GM23338 (cell line): ENCODE data around the gene ATP9B. TPM values are rescaled to one million over a fixed set of nuclear protein-coding genes. Genes with fewer than 3 reads are reported as not detected.

Experiments
- ATAC-seq: fragments of 200-7000 bp; cut with Tn5 transposase; 3 replicates; pipeline ENCODE4 v1.9.1; 2020
- DNase-seq: peaks from one replicate; pipeline ENCODE4 v3.0.0-alpha.2; 2015; ENCODE audit warnings: low spot score
- H2AFZ ChIP-seq: fragments of 200-600 bp; sonication (generic); 2 replicates; pipeline ENCODE4 v1.8.0; 2016; ENCODE audit warnings: antibody characterized with exemption, mild to moderate bottlenecking, moderate library complexity
- H3F3A ChIP-seq: fragments of 200-600 bp; sonication (generic); replicated peaks from 2 replicates; pipeline ENCODE4 v1.8.0; 2017; ENCODE audit warnings: antibody characterized with exemption, mixed run types, low read depth
- H3K27ac ChIP-seq: fragments of 200-600 bp; sonication (generic); 2 replicates; pipeline ENCODE4 v1.6.1; 2016; ENCODE audit warnings: low read depth
- H3K27me3 ChIP-seq: fragments of 200-600 bp; sonication (generic); 2 replicates; pipeline ENCODE4 v1.8.0; 2016; ENCODE audit warnings: mild to moderate bottlenecking, mixed run types, moderate library complexity; ENCODE audit not compliant: insufficient read depth
- H3K36me3 ChIP-seq: fragments of 200-600 bp; sonication (generic); 2 replicates; pipeline ENCODE4 v1.8.0; 2016; ENCODE audit warnings: mild to moderate bottlenecking; ENCODE audit not compliant: insufficient read depth
- H3K4me1 ChIP-seq: fragments of 200-600 bp; sonication (generic); 2 replicates; pipeline ENCODE4 v1.8.0; 2016; ENCODE audit warnings: mild to moderate bottlenecking, moderate library complexity; ENCODE audit not compliant: insufficient read depth
- H3K4me2 ChIP-seq: fragments of 200-600 bp; sonication (generic); 2 replicates; pipeline ENCODE4 v1.7.1; 2017; ENCODE audit warnings: mixed run types
- H3K4me3 ChIP-seq: fragments of 200-600 bp; sonication (generic); 2 replicates; pipeline ENCODE4 v1.6.1; 2016; ENCODE audit warnings: mixed run types
- H3K79me2 ChIP-seq: fragments of 200-600 bp; sonication (generic); replicated peaks from 2 replicates; pipeline ENCODE4 v1.8.0; 2017; ENCODE audit warnings: mild to moderate bottlenecking; ENCODE audit not compliant: insufficient read depth
- H3K9me2 ChIP-seq: fragments of 200-600 bp; sonication (generic); 2 replicates; pipeline ENCODE4 v1.8.0; 2017; ENCODE audit not compliant: insufficient read depth
- H4K20me1 ChIP-seq: fragments of 200-600 bp; sonication (generic); replicated peaks from 2 replicates; pipeline ENCODE4 v1.8.0; 2017; ENCODE audit warnings: mild to moderate bottlenecking; ENCODE audit not compliant: insufficient read depth
- H3K27ac Mint-ChIP-seq: 2 replicates; pipeline ENCODE4 v1.8.0; 2020; ENCODE audit warnings: inconsistent platforms, mild to moderate bottlenecking, moderate library complexity, mixed read lengths
- H3K27me3 Mint-ChIP-seq: 3 replicates; pipeline ENCODE4 v1.8.0; 2022; ENCODE audit warnings: low read depth, mild to moderate bottlenecking, moderate library complexity, mixed read lengths, inconsistent platforms; ENCODE audit not compliant: insufficient read depth, poor library complexity
- H3K36me3 Mint-ChIP-seq: 3 replicates; pipeline ENCODE4 v1.8.0; 2021; ENCODE audit warnings: low read depth, mild to moderate bottlenecking, inconsistent platforms, moderate library complexity, mixed read lengths
- H3K4me1 Mint-ChIP-seq: 3 replicates; pipeline ENCODE4 v1.8.0; 2020; ENCODE audit warnings: mild to moderate bottlenecking, inconsistent platforms, mixed read lengths
- H3K4me3 Mint-ChIP-seq: 3 replicates; pipeline ENCODE4 v1.8.0; 2021; ENCODE audit warnings: moderate library complexity, mild to moderate bottlenecking, inconsistent platforms, mixed read lengths
- H3K9me3 Mint-ChIP-seq: 3 replicates; pipeline ENCODE4 v1.8.0; 2020; ENCODE audit warnings: moderate library complexity, mild to moderate bottlenecking, inconsistent platforms, mixed read lengths
- CREB1 ChIP-seq: fragments of 250-450 bp; sonication (Bioruptor Pico); IDR thresholded peaks from 2 replicates; pipeline ENCODE4 v1.5.0; 2020; ENCODE audit warnings: low read depth, mild to moderate bottlenecking, moderate library complexity
- EZH2 ChIP-seq: fragments of 200-600 bp; sonication (generic); IDR thresholded peaks from one replicate; pipeline ENCODE4 v1.8.0; 2017; ENCODE audit warnings: antibody characterized with exemption, mild to moderate bottlenecking, low read depth; ENCODE audit not compliant: unreplicated experiment
- EZH2phosphoT487 ChIP-seq: fragments of 200-600 bp; sonication (generic); IDR thresholded peaks from one replicate; pipeline ENCODE4 v1.8.1; 2018; ENCODE audit warnings: antibody characterized with exemption; ENCODE audit not compliant: unreplicated experiment
- NANOG ChIP-seq: IDR thresholded peaks from 2 replicates; pipeline ENCODE4 v1.6.1; 2016; ENCODE audit warnings: antibody characterized with exemption, borderline replicate concordance
- POLR2AphosphoS5 ChIP-seq: IDR thresholded peaks from 2 replicates; pipeline ENCODE4 v1.6.1; 2016; ENCODE audit warnings: antibody characterized with exemption, low read depth
- STAT1 ChIP-seq: IDR thresholded peaks from one replicate; pipeline ENCODE4 v1.6.1; 2016; ENCODE audit warnings: antibody characterized with exemption; ENCODE audit not compliant: unreplicated experiment
- ZNF114 ChIP-seq: fragments of 250-450 bp; sonication (Bioruptor Pico); IDR thresholded peaks from 2 replicates; pipeline ENCODE4 v1.5.0; 2020; ENCODE audit warnings: mild to moderate bottlenecking, moderate library complexity
- ZNF331 ChIP-seq: fragments of 250-450 bp; sonication (Bioruptor Pico); IDR thresholded peaks from 2 replicates; pipeline ENCODE4 v1.5.0; 2020; ENCODE audit warnings: low read depth, mild to moderate bottlenecking, moderate library complexity
- polyA plus RNA-seq: library from polyadenylated mRNA; unstranded; fragments of >200 nt; fragmentation: Nextera tagmentation; extraction: Ambion mirVana; gene quantifications from 2 replicates; pipeline ENCODE4 v1.2.1, GENCODE V29; 2016
- total RNA-seq: library from RNA; depleted of rRNA; stranded (reverse); fragments of >200 nt; shearing (Covaris generic); gene quantifications from 2 replicates; pipeline ENCODE4 v1.2.3, GENCODE V29; 2014
- TF ChIP-seq, protein P1 (sequence below): IDR thresholded peaks from one replicate; pipeline ENCODE4 v1.6.1; 2018; ENCODE audit warnings: antibody characterized with exemption; ENCODE audit not compliant: unreplicated experiment
- TF ChIP-seq, protein P2 (sequence below), 2 experiments: fragments of 200-600 bp in 1 of 2; sonication (generic) in 1 of 2; conservative IDR thresholded peaks; 2 replicates each; pipeline versions ENCODE4 v1.5.1 to v1.6.1; 2016 to 2017; ENCODE audit warnings: antibody characterized with exemption in 2 of 2, low read depth in 2 of 2, mild to moderate bottlenecking in 2 of 2, moderate library complexity in 1 of 2
- TF ChIP-seq, protein P3 (sequence below): IDR thresholded peaks from 2 replicates; pipeline ENCODE4 v1.6.1; 2016; ENCODE audit warnings: antibody characterized with exemption
- TF ChIP-seq, protein P4 (sequence below): fragments of 250-450 bp; sonication (Bioruptor Pico); IDR thresholded peaks from 2 replicates; pipeline ENCODE4 v1.5.0; 2020; ENCODE audit warnings: mild to moderate bottlenecking, moderate library complexity

ATP9B gene
- total and polyA plus RNA-seq, 2 experiments from 2014 or later, result 14.2 to 25.6 TPM

DNA sequence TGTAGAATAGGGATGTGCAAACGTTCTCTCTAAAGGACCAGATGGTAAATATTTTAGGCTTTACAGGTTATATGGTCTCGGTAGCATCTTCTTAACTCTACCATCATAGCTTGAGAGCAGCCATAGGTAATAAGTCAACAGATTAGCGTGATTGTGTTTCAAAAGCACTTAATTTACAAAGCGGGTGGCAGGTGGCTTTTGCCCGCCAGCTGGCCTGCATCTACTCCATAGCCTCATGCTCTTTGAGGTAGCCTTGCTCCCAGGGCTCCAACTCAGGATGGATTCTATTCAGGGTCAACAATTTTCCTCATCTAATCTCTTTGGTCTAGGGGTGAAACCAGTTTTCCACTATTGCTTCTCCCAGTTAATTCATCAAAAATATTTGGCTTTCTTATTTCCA is 5.0 kb upstream of the ATP9B start (continued):
- TF ChIP-seq, protein P1, sequence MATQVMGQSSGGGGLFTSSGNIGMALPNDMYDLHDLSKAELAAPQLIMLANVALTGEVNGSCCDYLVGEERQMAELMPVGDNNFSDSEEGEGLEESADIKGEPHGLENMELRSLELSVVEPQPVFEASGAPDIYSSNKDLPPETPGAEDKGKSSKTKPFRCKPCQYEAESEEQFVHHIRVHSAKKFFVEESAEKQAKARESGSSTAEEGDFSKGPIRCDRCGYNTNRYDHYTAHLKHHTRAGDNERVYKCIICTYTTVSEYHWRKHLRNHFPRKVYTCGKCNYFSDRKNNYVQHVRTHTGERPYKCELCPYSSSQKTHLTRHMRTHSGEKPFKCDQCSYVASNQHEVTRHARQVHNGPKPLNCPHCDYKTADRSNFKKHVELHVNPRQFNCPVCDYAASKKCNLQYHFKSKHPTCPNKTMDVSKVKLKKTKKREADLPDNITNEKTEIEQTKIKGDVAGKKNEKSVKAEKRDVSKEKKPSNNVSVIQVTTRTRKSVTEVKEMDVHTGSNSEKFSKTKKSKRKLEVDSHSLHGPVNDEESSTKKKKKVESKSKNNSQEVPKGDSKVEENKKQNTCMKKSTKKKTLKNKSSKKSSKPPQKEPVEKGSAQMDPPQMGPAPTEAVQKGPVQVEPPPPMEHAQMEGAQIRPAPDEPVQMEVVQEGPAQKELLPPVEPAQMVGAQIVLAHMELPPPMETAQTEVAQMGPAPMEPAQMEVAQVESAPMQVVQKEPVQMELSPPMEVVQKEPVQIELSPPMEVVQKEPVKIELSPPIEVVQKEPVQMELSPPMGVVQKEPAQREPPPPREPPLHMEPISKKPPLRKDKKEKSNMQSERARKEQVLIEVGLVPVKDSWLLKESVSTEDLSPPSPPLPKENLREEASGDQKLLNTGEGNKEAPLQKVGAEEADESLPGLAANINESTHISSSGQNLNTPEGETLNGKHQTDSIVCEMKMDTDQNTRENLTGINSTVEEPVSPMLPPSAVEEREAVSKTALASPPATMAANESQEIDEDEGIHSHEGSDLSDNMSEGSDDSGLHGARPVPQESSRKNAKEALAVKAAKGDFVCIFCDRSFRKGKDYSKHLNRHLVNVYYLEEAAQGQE, result no peak
- no peak for TF ChIP-seq STAT1
- TF ChIP-seq ZNF331, result no peak
- TF ChIP-seq EZH2phosphoT487, result no peak
- no peak for TF ChIP-seq POLR2AphosphoS5
- no peak for TF ChIP-seq ZNF114 (CRISPR knock-in tag)

DNA sequence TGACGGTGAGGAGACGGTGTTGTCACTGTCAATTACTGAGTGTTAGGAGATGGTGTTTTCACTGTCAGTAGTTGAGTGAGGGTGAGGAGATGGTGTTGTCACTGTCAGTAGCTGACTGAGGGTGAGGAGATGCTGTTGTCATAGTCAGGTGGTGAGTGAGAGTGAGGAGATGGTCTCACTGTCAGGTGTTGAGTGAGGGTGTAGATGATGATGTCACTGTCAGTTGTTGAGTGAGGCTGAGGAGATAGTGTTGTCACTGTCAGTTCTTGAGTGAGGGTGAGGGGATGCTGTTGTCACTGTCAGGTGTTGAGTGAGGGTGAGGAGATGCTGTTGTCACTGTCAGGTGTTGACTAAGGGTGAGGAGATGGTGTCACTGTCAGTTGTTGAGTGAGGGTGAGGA is 3.4 kb upstream of the ATP9B start:
- Mint-ChIP-seq H3K36me3 (peaks cover 21% of the 10 kb centered on the region), H3K27ac (no peak overlapping the region), H3K9me3 (peaks cover 27% of the 10 kb centered on the region), H3K4me1 (peaks cover 4% of the 10 kb centered on the region), H3K4me3 (no peak overlapping the region), H3K27me3 (peaks cover 14% of the 10 kb centered on the region)
- Histone ChIP-seq H3K4me3 (no peak overlapping the region), H3K9me2 (no peaks in the 10 kb centered on the region), H3K4me2 (no peak overlapping the region), H4K20me1 (no peaks in the 10 kb centered on the region), H3K36me3 (no peaks in the 10 kb centered on the region), H2AFZ (no peak overlapping the region), H3K27ac (no peak overlapping the region), H3K27me3 (no peaks in the 10 kb centered on the region), H3K79me2 (peaks cover 13% of the 10 kb centered on the region), H3F3A (no peaks in the 10 kb centered on the region), H3K4me1 (peaks cover 4% of the 10 kb centered on the region)
- DNase-seq (no peak), ATAC-seq (no peak)
- TF ChIP-seq CREB1 (no peak), NANOG (no peak), EZH2phosphoT487 (no peak), EZH2 (no peak), STAT1 (no peak), ZNF114 (CRISPR knock-in tag) (no peak)
- TF ChIP-seq, protein P2, sequence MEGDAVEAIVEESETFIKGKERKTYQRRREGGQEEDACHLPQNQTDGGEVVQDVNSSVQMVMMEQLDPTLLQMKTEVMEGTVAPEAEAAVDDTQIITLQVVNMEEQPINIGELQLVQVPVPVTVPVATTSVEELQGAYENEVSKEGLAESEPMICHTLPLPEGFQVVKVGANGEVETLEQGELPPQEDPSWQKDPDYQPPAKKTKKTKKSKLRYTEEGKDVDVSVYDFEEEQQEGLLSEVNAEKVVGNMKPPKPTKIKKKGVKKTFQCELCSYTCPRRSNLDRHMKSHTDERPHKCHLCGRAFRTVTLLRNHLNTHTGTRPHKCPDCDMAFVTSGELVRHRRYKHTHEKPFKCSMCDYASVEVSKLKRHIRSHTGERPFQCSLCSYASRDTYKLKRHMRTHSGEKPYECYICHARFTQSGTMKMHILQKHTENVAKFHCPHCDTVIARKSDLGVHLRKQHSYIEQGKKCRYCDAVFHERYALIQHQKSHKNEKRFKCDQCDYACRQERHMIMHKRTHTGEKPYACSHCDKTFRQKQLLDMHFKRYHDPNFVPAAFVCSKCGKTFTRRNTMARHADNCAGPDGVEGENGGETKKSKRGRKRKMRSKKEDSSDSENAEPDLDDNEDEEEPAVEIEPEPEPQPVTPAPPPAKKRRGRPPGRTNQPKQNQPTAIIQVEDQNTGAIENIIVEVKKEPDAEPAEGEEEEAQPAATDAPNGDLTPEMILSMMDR (conservative IDR thresholded peaks at IDR 0.05; ENCODE audit: low read depth in 2 of 2), result no peak
- TF ChIP-seq, protein P3, sequence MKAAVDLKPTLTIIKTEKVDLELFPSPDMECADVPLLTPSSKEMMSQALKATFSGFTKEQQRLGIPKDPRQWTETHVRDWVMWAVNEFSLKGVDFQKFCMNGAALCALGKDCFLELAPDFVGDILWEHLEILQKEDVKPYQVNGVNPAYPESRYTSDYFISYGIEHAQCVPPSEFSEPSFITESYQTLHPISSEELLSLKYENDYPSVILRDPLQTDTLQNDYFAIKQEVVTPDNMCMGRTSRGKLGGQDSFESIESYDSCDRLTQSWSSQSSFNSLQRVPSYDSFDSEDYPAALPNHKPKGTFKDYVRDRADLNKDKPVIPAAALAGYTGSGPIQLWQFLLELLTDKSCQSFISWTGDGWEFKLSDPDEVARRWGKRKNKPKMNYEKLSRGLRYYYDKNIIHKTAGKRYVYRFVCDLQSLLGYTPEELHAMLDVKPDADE, result no peak
- TF ChIP-seq, protein P4, sequence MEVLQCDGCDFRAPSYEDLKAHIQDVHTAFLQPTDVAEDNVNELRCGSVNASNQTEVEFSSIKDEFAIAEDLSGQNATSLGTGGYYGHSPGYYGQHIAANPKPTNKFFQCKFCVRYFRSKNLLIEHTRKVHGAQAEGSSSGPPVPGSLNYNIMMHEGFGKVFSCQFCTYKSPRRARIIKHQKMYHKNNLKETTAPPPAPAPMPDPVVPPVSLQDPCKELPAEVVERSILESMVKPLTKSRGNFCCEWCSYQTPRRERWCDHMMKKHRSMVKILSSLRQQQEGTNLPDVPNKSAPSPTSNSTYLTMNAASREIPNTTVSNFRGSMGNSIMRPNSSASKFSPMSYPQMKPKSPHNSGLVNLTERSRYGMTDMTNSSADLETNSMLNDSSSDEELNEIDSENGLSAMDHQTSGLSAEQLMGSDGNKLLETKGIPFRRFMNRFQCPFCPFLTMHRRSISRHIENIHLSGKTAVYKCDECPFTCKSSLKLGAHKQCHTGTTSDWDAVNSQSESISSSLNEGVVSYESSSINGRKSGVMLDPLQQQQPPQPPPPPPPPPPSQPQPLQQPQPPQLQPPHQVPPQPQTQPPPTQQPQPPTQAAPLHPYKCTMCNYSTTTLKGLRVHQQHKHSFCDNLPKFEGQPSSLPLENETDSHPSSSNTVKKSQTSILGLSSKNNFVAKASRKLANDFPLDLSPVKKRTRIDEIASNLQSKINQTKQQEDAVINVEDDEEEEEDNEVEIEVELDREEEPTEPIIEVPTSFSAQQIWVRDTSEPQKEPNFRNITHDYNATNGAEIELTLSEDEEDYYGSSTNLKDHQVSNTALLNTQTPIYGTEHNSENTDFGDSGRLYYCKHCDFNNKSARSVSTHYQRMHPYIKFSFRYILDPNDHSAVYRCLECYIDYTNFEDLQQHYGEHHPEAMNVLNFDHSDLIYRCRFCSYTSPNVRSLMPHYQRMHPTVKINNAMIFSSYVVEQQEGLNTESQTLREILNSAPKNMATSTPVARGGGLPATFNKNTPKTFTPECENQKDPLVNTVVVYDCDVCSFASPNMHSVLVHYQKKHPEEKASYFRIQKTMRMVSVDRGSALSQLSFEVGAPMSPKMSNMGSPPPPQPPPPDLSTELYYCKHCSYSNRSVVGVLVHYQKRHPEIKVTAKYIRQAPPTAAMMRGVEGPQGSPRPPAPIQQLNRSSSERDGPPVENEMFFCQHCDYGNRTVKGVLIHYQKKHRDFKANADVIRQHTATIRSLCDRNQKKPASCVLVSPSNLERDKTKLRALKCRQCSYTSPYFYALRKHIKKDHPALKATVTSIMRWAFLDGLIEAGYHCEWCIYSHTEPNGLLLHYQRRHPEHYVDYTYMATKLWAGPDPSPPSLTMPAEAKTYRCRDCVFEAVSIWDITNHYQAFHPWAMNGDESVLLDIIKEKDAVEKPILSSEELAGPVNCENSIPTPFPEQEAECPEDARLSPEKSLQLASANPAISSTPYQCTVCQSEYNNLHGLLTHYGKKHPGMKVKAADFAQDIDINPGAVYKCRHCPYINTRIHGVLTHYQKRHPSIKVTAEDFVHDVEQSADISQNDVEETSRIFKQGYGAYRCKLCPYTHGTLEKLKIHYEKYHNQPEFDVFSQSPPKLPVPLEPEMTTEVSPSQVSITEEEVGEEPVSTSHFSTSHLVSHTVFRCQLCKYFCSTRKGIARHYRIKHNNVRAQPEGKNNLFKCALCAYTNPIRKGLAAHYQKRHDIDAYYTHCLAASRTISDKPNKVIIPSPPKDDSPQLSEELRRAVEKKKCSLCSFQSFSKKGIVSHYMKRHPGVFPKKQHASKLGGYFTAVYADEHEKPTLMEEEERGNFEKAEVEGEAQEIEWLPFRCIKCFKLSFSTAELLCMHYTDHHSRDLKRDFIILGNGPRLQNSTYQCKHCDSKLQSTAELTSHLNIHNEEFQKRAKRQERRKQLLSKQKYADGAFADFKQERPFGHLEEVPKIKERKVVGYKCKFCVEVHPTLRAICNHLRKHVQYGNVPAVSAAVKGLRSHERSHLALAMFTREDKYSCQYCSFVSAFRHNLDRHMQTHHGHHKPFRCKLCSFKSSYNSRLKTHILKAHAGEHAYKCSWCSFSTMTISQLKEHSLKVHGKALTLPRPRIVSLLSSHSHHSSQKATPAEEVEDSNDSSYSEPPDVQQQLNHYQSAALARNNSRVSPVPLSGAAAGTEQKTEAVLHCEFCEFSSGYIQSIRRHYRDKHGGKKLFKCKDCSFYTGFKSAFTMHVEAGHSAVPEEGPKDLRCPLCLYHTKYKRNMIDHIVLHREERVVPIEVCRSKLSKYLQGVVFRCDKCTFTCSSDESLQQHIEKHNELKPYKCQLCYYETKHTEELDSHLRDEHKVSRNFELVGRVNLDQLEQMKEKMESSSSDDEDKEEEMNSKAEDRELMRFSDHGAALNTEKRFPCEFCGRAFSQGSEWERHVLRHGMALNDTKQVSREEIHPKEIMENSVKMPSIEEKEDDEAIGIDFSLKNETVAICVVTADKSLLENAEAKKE (CRISPR knock-in tag), result no peak
